DND-41 (cell line): ENCODE results near the gene DPP7.

Experiments used
- CTCF ChIP-seq: IDR thresholded peaks from 2 replicates; pipeline ENCODE4 v1.5.1; 2012; ENCODE audit warnings: borderline replicate concordance, low read length, moderate library complexity, mild to moderate bottlenecking; ENCODE audit not compliant: poor library complexity, severe bottlenecking; ENCODE audit errors: extremely low read depth
- EZH2 ChIP-seq: IDR thresholded peaks from 3 replicates; pipeline ENCODE4 v1.6.1; 2012; ENCODE audit warnings: borderline replicate concordance, low read depth, mild to moderate bottlenecking, moderate library complexity, low read length, inconsistent platforms; ENCODE audit not compliant: severe bottlenecking

- TF ChIP-seq CTCF, result no peak
- no peak for TF ChIP-seq EZH2
Observed at GRCh38 chr9:137107312-137107921, 7.1 kb downstream of the DPP7 start.
